Activated naive CD4-positive, alpha-beta T cell treated with anti-CD3 and anti-CD28 coated beads, Interleukin-2, amount 10 ng/mL, durations not matched to agents 7 days and 5 days (primary cell): ENCODE results near the gene PTPRO.

Experiments used
- CTCF ChIA-PET: fragments of 350-600 bp; sonication (Branson Sonifier 250); formaldehyde crosslinking; loops from one replicate; lab custom pipeline; 2021; ENCODE audit warnings: antibody characterized with exemption; lab: Charles Lee
- DNase-seq: peaks from one replicate; pipeline ENCODE4 v3.0.0-alpha.2; 2020
- H3K27ac Mint-ChIP-seq: one replicate; pipeline ENCODE4 v1.8.0; 2021; ENCODE audit warnings: mild to moderate bottlenecking, moderate library complexity, mixed read lengths
- H3K27me3 Mint-ChIP-seq: one replicate; pipeline ENCODE4 v1.8.0; 2021; ENCODE audit warnings: mild to moderate bottlenecking, mixed read lengths
- H3K36me3 Mint-ChIP-seq: one replicate; pipeline ENCODE4 v1.8.0; 2021; ENCODE audit warnings: mixed read lengths
- H3K4me1 Mint-ChIP-seq: one replicate; pipeline ENCODE4 v1.8.0; 2021; ENCODE audit warnings: mixed read lengths
- H3K4me3 Mint-ChIP-seq: one replicate; pipeline ENCODE4 v1.8.0; 2021; ENCODE audit warnings: mild to moderate bottlenecking, moderate library complexity, mixed read lengths
- H3K9me3 Mint-ChIP-seq: one replicate; pipeline ENCODE4 v1.8.0; 2021; ENCODE audit warnings: mixed read lengths

PTPRO gene

GRCh38 chr12:15322164-15323061 lies at the start of gene PTPRO:
Gene PTPRO, plus strand, starts transcription at chr12:15322508.
- no peak for DNase-seq
- CTCF ChIA-PET: no interaction called here
- H3K4me3 Mint-ChIP-seq: no peak within 1 kb of the TSS
- H3K27me3 Mint-ChIP-seq: peaks cover 24% of the 10 kb centered on the region
- H3K27ac Mint-ChIP-seq: no peak within 1 kb of the TSS
- peaks cover 2% of the 10 kb centered on the region for H3K4me1 Mint-ChIP-seq
- H3K9me3 Mint-ChIP-seq: no peaks in the 10 kb centered on the region
- no peaks in the 10 kb centered on the region for H3K36me3 Mint-ChIP-seq

- CTCF ChIA-PET: interaction anchor here (0.7 kb wide), 1 partner anchor 311 kb away, joined by 3 read pairs; no protein-coding TSS in a partner anchor
Measured at GRCh38 chr12:15273896-15274295, 48.4 kb upstream of the PTPRO start.

GRCh38 chr12:15274561-15274967 lies 47.7 kb upstream of the PTPRO start:
- Mint-ChIP-seq H3K9me3 (no peaks in the 10 kb centered on the region), H3K4me1 (peaks cover 7% of the 10 kb centered on the region), H3K27me3 (peaks cover 6% of the 10 kb centered on the region), H3K4me3 (no peak overlapping the region), H3K27ac (no peak overlapping the region), H3K36me3 (no peaks in the 10 kb centered on the region)
- DNase-seq: no peak
- CTCF ChIA-PET: interaction anchor here (1.2 to 6.1 kb wide), 2 partner anchors 246 to 310 kb away, joined by 3 to 36 read pairs; no protein-coding TSS in a partner anchor

More at GRCh38 chr12:15273896-15274295, 48.4 kb upstream of the PTPRO start:
- H3K9me3 Mint-ChIP-seq: no peaks in the 10 kb centered on the region
- no peak overlapping the region for H3K4me3 Mint-ChIP-seq
- H3K36me3 Mint-ChIP-seq: no peaks in the 10 kb centered on the region
- peaks cover under 1% of the 10 kb centered on the region for H3K4me1 Mint-ChIP-seq
- peaks cover 6% of the 10 kb centered on the region for H3K27me3 Mint-ChIP-seq
- DNase-seq: no peak
- H3K27ac Mint-ChIP-seq: no peak overlapping the region

- no peak overlapping the region for H3K27ac Mint-ChIP-seq
- no peak overlapping the region for H3K4me3 Mint-ChIP-seq
Measured at GRCh38 chr12:15276088-15276698, 46.1 kb upstream of the PTPRO start.

GRCh38 chr12:15278816-15279658 lies 43.3 kb upstream of the PTPRO start:
- H3K4me1 Mint-ChIP-seq: peaks cover 9% of the 10 kb centered on the region
- no peak overlapping the region for H3K4me3 Mint-ChIP-seq
- no peaks in the 10 kb centered on the region for H3K36me3 Mint-ChIP-seq
- CTCF ChIA-PET: interaction anchor here (0.6 to 6.1 kb wide), 4 partner anchors 13 to 305 kb away, joined by 3 to 36 read pairs (median 3); partner anchors contain the start of gene RERG
- no peak for DNase-seq
- no peaks in the 10 kb centered on the region for H3K27me3 Mint-ChIP-seq
- H3K27ac Mint-ChIP-seq: no peak overlapping the region
- H3K9me3 Mint-ChIP-seq: no peaks in the 10 kb centered on the region

More at GRCh38 chr12:15276088-15276698, 46.1 kb upstream of the PTPRO start:
- H3K36me3 Mint-ChIP-seq: no peaks in the 10 kb centered on the region
- no peaks in the 10 kb centered on the region for H3K27me3 Mint-ChIP-seq
- no peaks in the 10 kb centered on the region for H3K9me3 Mint-ChIP-seq
- DNase-seq: no peak
- CTCF ChIA-PET: interaction anchor here (0.6 to 6.1 kb wide), 19 partner anchors 9 to 635 kb away, joined by 3 to 36 read pairs (median 4); partner anchors contain the start of gene DERA
- H3K4me1 Mint-ChIP-seq: peaks cover 9% of the 10 kb centered on the region

GRCh38 chr12:15280930-15281329 lies 41.4 kb upstream of the PTPRO start:
- H3K36me3 Mint-ChIP-seq: no peaks in the 10 kb centered on the region
- peaks cover 4% of the 10 kb centered on the region for H3K27me3 Mint-ChIP-seq
- H3K4me3 Mint-ChIP-seq: no peak overlapping the region
- no peak for DNase-seq
- peaks cover 9% of the 10 kb centered on the region for H3K4me1 Mint-ChIP-seq
- H3K27ac Mint-ChIP-seq: no peak overlapping the region
- CTCF ChIA-PET: interaction anchor here (0.9 kb wide), 1 partner anchor 11 kb away, joined by 3 read pairs; no protein-coding TSS in a partner anchor
- no peaks in the 10 kb centered on the region for H3K9me3 Mint-ChIP-seq

- DNase-seq: no peak
- no peaks in the 10 kb centered on the region for H3K9me3 Mint-ChIP-seq
- no peaks in the 10 kb centered on the region for H3K36me3 Mint-ChIP-seq
- no peak overlapping the region for H3K27ac Mint-ChIP-seq
- H3K4me3 Mint-ChIP-seq: no peak overlapping the region
- H3K27me3 Mint-ChIP-seq: peaks cover 4% of the 10 kb centered on the region
- CTCF ChIA-PET: interaction anchor here (0.9 to 1.2 kb wide), 2 partner anchors 13 to 68 kb away, joined by 3 to 4 read pairs; no protein-coding TSS in a partner anchor
- no peaks in the 10 kb centered on the region for H3K4me1 Mint-ChIP-seq
Measured at GRCh38 chr12:15289192-15289591, 33.1 kb upstream of the PTPRO start.

- Mint-ChIP-seq H3K4me3 (no peak overlapping the region), H3K4me1 (no peaks in the 10 kb centered on the region), H3K27me3 (peaks cover 9% of the 10 kb centered on the region), H3K27ac (no peak overlapping the region), H3K9me3 (no peaks in the 10 kb centered on the region), H3K36me3 (no peaks in the 10 kb centered on the region)
- DNase-seq: no peak
- CTCF ChIA-PET: interaction anchor here (1.4 kb wide), 1 partner anchor 291 kb away, joined by 3 read pairs; no protein-coding TSS in a partner anchor
Measured at GRCh38 chr12:15293731-15294130, 28.6 kb upstream of the PTPRO start.

- DNase-seq: no peak
- CTCF ChIA-PET: interaction anchor here (0.6 kb wide), 1 partner anchor 292 kb away, joined by 3 read pairs; no protein-coding TSS in a partner anchor
- Mint-ChIP-seq H3K4me1 (no peaks in the 10 kb centered on the region), H3K36me3 (no peaks in the 10 kb centered on the region), H3K4me3 (no peak overlapping the region), H3K27ac (no peak overlapping the region), H3K27me3 (peaks cover 16% of the 10 kb centered on the region), H3K9me3 (peaks cover 3% of the 10 kb centered on the region)
Measured at GRCh38 chr12:15299947-15300346, 22.4 kb upstream of the PTPRO start.

GRCh38 chr12:15304296-15304695 lies 18.0 kb upstream of the PTPRO start:
- Mint-ChIP-seq H3K4me1 (no peaks in the 10 kb centered on the region), H3K4me3 (no peak overlapping the region), H3K27ac (no peak overlapping the region), H3K36me3 (no peaks in the 10 kb centered on the region), H3K27me3 (peaks cover 8% of the 10 kb centered on the region), H3K9me3 (peaks cover 3% of the 10 kb centered on the region)
- CTCF ChIA-PET: no interaction called here
- no peak for DNase-seq

GRCh38 chr12:15306605-15307004 lies 15.7 kb upstream of the PTPRO start:
- no peak for DNase-seq
- Mint-ChIP-seq H3K4me3 (no peak overlapping the region), H3K27me3 (peaks cover 5% of the 10 kb centered on the region), H3K27ac (no peak overlapping the region), H3K36me3 (no peaks in the 10 kb centered on the region), H3K4me1 (no peaks in the 10 kb centered on the region), H3K9me3 (peaks cover 3% of the 10 kb centered on the region)
- CTCF ChIA-PET: no interaction called here

GRCh38 chr12:15307079-15307478 lies 15.2 kb upstream of the PTPRO start:
- no peak for DNase-seq
- no peak overlapping the region for H3K4me3 Mint-ChIP-seq

GRCh38 chr12:15318841-15319240 lies 3.5 kb upstream of the PTPRO start:
- CTCF ChIA-PET: no interaction called here
- Mint-ChIP-seq H3K4me1 (peaks cover 2% of the 10 kb centered on the region), H3K9me3 (no peaks in the 10 kb centered on the region), H3K4me3 (no peak overlapping the region), H3K36me3 (no peaks in the 10 kb centered on the region), H3K27me3 (peaks cover 24% of the 10 kb centered on the region), H3K27ac (no peak overlapping the region)
- no peak for DNase-seq

More at GRCh38 chr12:15307079-15307478, 15.2 kb upstream of the PTPRO start:
- no peaks in the 10 kb centered on the region for H3K36me3 Mint-ChIP-seq
- H3K27ac Mint-ChIP-seq: no peak overlapping the region
- no peaks in the 10 kb centered on the region for H3K4me1 Mint-ChIP-seq
- CTCF ChIA-PET: no interaction called here
- peaks cover 3% of the 10 kb centered on the region for H3K9me3 Mint-ChIP-seq
- H3K27me3 Mint-ChIP-seq: peaks cover 5% of the 10 kb centered on the region
